ENCODE results near the gene FAM222B.

- TF ChIP-seq CTCF (IDR thresholded peaks at IDR 0.05) (no peak), POLR2A (IDR thresholded peaks at IDR 0.05) (no peak)
Observed at GRCh38 chr17:28875848-28876550, 33.4 kb upstream of the FAM222B start.

Measured in heart left ventricle (tissue), 13 donors.